GM12878 (cell line): ENCODE measurements around the gene LRRC14B. TPM values are rescaled to one million over a fixed set of nuclear protein-coding genes. Genes with fewer than 3 reads are reported as not detected.

Experiments used
- ATAC-seq: fragments of 200-7000 bp; cut with Tn5 transposase; 3 replicates; pipeline ENCODE4 v1.9.1; 2020; ENCODE audit warnings: mild to moderate bottlenecking, moderate library complexity
- BruUV-seq: library from RNA; stranded (reverse); fragments of 400-500 nt; replicated peaks from 2 replicates; lab custom pipeline; 2021; lab: Mats Ljungman, UMichigan
- CTCF ChIA-PET: fragments of 300-600 bp; sonication (Branson Sonifier 250); formaldehyde crosslinking; extraction: SDS; loops from one replicate; lab custom pipeline; 2021; ENCODE audit warnings: inconsistent platforms; lab: Yijun Ruan, JAX
- POLR2A ChIA-PET: fragments of 350-600 bp; formaldehyde crosslinking; extraction: SDS; loops from one replicate; lab custom pipeline; 2021; ENCODE audit warnings: inconsistent platforms; lab: Charles Lee
- RAD21 ChIA-PET: fragments of 300-600 bp; sonication (Branson Sonifier 250); formaldehyde crosslinking; loops from one replicate; lab custom pipeline; 2023; ENCODE audit warnings: antibody characterized with exemption; ENCODE audit not compliant: unreplicated experiment; lab: Charles Lee
- SMC1A ChIA-PET: fragments of 300-600 bp; sonication (Branson Sonifier 250); formaldehyde crosslinking; loops from one replicate; lab custom pipeline; 2023; ENCODE audit not compliant: unreplicated experiment, uncharacterized antibody; lab: Charles Lee
- DNase-seq: peaks from one replicate; pipeline ENCODE4 v3.0.0-alpha.2; 2011; ENCODE audit warnings: low read depth, low spot score
- FAIRE-seq: peaks from 3 replicates; lab custom pipeline; 2011; peaks lifted over from hg19 to GRCh38; lab: Jason Lieb, UNC
- H2AFZ ChIP-seq: 2 replicates; pipeline ENCODE4 v1.6.0; 2011; ENCODE audit warnings: low read depth, low read length, control low read depth; ENCODE audit not compliant: control insufficient read depth
- H3K27ac ChIP-seq: 2 replicates; pipeline ENCODE4 v1.5.1; 2011; ENCODE audit warnings: control low read depth; ENCODE audit not compliant: control insufficient read depth, insufficient read depth
- H3K27me3 ChIP-seq, 2 experiments: replicated peaks in 1 of 2; 2 replicates each; pipeline versions ENCODE4 v1.6.0 to v1.6.1; 2011; ENCODE audit warnings: low read length in 1 of 2; ENCODE audit not compliant: control insufficient read depth in 2 of 2, insufficient read depth in 2 of 2
- H3K36me3 ChIP-seq, 2 experiments: 2 replicates each; pipeline ENCODE4 v1.5.1; 2011; ENCODE audit warnings: low read length in 1 of 2; ENCODE audit not compliant: control insufficient read depth in 2 of 2, insufficient read depth in 2 of 2
- H3K4me1 ChIP-seq: 2 replicates; pipeline ENCODE4 v1.6.1; 2011; ENCODE audit warnings: mild to moderate bottlenecking, low read length, moderate library complexity, mixed read lengths; ENCODE audit not compliant: control insufficient read depth, insufficient read depth
- H3K4me2 ChIP-seq: 2 replicates; pipeline ENCODE4 v1.6.0; 2011; ENCODE audit warnings: control low read depth; ENCODE audit not compliant: control insufficient read depth, insufficient read depth
- H3K4me3 ChIP-seq: fragments of 200-600 bp; sonication (generic); 2 replicates; pipeline ENCODE4 v1.5.1; 2016
- H3K79me2 ChIP-seq: 2 replicates; pipeline ENCODE4 v1.6.0; 2011; ENCODE audit warnings: low read length; ENCODE audit not compliant: control insufficient read depth, insufficient read depth
- H3K9ac ChIP-seq: 2 replicates; pipeline ENCODE4 v1.8.0; 2011; ENCODE audit warnings: low read length, control low read depth, mixed read lengths; ENCODE audit not compliant: control insufficient read depth, insufficient read depth
- H3K9me3 ChIP-seq: replicated peaks from 3 replicates; pipeline ENCODE4 v1.5.1; 2011; ENCODE audit warnings: mild to moderate bottlenecking, low read length; ENCODE audit not compliant: control insufficient read depth, insufficient read depth
- H4K20me1 ChIP-seq: 2 replicates; pipeline ENCODE4 v1.6.0; 2011; ENCODE audit not compliant: control insufficient read depth, insufficient read depth
- CHD4 ChIP-seq: fragments of 200-600 bp; sonication (generic); IDR thresholded peaks from 2 replicates; pipeline ENCODE4 v1.6.1; 2016; ENCODE audit warnings: mild to moderate bottlenecking
- EGR1 ChIP-seq, 2 experiments: IDR thresholded peaks; 1 replicate in 1 of 2; 2 replicates in 1 of 2; pipeline ENCODE4 v1.6.1; 2011 to 2012; ENCODE audit warnings: low read depth in 2 of 2, low read length in 2 of 2, borderline replicate concordance in 1 of 2, mild to moderate bottlenecking in 1 of 2, moderate library complexity in 1 of 2
- GATAD2B ChIP-seq: fragments of 450-650 bp; conservative IDR thresholded peaks from 2 replicates; pipeline ENCODE4 v1.6.1; 2017; ENCODE audit warnings: low read depth, mild to moderate bottlenecking, moderate library complexity
- SP1 ChIP-seq: IDR thresholded peaks from one replicate; pipeline ENCODE4 v1.6.1; 2011; ENCODE audit warnings: low read depth, low read length
- SUZ12 ChIP-seq: fragments of 200-600 bp; sonication (generic); IDR thresholded peaks from one replicate; pipeline ENCODE4 v1.6.1; 2018; ENCODE audit warnings: antibody characterized with exemption, mild to moderate bottlenecking; ENCODE audit not compliant: unreplicated experiment
- YY1 ChIP-seq: IDR thresholded peaks from 2 replicates; pipeline ENCODE4 v1.6.1; 2011; ENCODE audit warnings: low read depth, mild to moderate bottlenecking, low read length
- ZNF274 ChIP-seq: IDR thresholded peaks from one replicate; pipeline ENCODE4 v1.8.0; 2011; ENCODE audit not compliant: insufficient read length, insufficient read depth
- WGBS: methylation state at CpG from one replicate; pipeline ENCODE4 v1.1.6; 2016; ENCODE audit warnings: low lambda C conversion rate; ENCODE audit not compliant: insufficient replicate concordance, insufficient coverage; ENCODE audit errors: missing lambda C conversion rate; 5-methylcytosine and 5-hydroxymethylcytosine counted together
- in situ Hi-C: fragments of 300-500 bp; cut with MboI; formaldehyde crosslinking; loops from 9 replicates; pipeline ENCODE4 v1.14.3; 2018; ENCODE audit warnings: mixed read lengths
- intact Hi-C: fragments of 100-400 bp; cut with micrococcal nuclease; formaldehyde crosslinking; loops from one replicate; pipeline ENCODE4 v1.14.2; 2022; ENCODE audit not compliant: unreplicated experiment
- polyA plus RNA-seq, 11 experiments: library from polyadenylated mRNA; depleted of rRNA in 4 of 11; unstranded in 6 of 11; stranded (reverse) in 5 of 11; fragments of >200 nt; fragmentation: Nextera tagmentation in 4 of 11; fragmentation: Illumina TruSeq in 1 of 11; extraction: Ambion mirVana in 4 of 11; extraction: Trizol in 1 of 11; gene quantifications; 1 replicate in 1 of 11; 2 replicates in 10 of 11; pipeline versions ENCODE4 v1.2.1 to v1.2.3, GENCODE V29; 2011 to 2016; ENCODE audit warnings: inconsistent platforms in 2 of 11, missing spikeins in 2 of 11, low read depth in 1 of 11
- total RNA-seq, 4 experiments: library from RNA; depleted of rRNA in 3 of 4; stranded (reverse); fragments of >200 nt in 3 of 4; fragmentation: Illumina TruSeq in 1 of 4; extraction: Trizol in 1 of 4; gene quantifications; 2 replicates each; pipeline versions ENCODE4 v1.2.1 to v1.2.3, GENCODE V29; 2013 to 2021
- TF ChIP-seq, protein P1 (sequence below): fragments of 450-650 bp; IDR thresholded peaks from 2 replicates; pipeline ENCODE4 v1.6.1; 2018; ENCODE audit warnings: borderline replicate concordance, mild to moderate bottlenecking; ENCODE audit not compliant: partially characterized antibody
- TF ChIP-seq, protein P2 (sequence below): fragments of 450-650 bp; IDR thresholded peaks from 2 replicates; pipeline ENCODE4 v1.6.1; 2017; ENCODE audit warnings: borderline replicate concordance
- TF ChIP-seq, protein P3 (sequence below): fragments of 450-650 bp; IDR thresholded peaks from 2 replicates; pipeline ENCODE4 v1.6.1; 2017; ENCODE audit warnings: mild to moderate bottlenecking

LRRC14B gene
- total and polyA plus RNA-seq, 10 of the 15 experiments (the other 5 are each of a cell fraction or from before 2014, with no cell fraction given): 0.06 to 0.31 (median 0.13) TPM; not detected in 5

DNA sequence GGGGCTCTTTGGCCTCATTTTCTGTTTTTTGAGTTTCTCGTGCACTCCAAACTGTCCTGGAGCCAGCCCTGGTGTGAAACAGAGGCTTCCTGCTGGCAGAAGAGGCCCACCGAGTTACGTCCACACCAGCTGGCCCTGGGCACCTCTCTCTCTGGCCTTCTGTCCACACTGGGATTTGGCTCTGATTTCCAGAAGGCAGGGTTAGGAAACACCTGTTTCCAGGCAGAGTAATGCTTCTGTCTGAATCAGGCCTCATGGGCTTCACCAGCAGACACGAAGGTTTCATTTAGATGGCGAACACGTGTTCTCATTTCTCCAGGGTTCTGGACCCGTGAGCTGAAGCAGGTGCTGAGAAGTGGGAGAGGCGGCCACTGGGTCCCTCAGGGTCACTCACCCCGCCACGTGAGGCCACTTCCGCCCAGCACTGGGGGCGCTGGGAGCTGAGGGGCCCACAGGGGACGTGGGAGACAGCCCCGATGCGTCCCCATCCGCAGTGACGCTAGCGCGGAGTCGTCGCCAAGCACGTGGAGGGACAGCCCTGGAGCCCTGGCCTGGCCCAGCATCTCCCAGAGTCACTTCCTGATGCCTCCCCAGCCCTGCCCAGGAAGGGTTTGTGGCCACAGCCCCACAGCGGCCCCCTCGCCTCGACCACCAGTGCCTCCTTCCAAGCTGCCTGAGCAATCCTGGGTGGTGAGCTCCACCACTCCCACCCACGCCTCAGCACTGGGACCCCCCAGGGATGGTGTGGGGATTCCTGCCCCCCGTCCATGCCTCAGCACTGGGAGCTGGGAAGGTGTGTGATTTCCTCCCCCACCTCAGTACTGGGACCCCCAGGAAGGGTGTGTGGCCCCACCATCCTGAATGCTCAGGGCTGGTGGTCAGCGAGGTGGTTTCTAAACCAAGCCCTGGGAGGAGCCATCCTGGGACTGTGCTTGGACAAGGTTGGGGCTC is 4.9 kb upstream of the LRRC14B start (continued):
- TF ChIP-seq YY1: no peak

DNA sequence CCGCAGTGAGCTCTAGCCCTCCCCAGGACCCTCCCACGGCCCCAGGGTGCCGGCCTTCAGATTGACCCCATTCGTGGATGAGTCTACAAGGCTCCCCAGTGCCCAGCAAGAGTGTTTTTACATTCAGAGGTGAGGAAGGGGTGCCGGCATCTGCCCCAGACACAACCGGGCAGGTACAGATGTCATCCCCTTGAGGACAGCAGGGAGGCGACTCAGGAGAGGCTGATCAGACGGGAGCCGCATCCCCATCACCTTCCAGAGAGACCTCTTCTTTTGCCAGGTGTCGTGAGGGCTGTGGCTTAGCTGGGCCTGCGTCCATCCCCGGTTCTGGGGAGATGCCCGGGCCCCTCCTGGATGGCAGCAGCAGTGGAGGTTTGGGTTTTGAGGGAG is 4.3 kb upstream of the LRRC14B start:
- intact Hi-C loops: no loop called here

More for the DNA sequence above, 4.3 kb upstream of the LRRC14B start:
- Histone ChIP-seq H3K4me3 (no peak overlapping the region), H3K79me2 (no peaks in the 10 kb centered on the region), H2AFZ (no peak overlapping the region), H3K4me1 (peaks cover 29% of the 10 kb centered on the region), H3K27me3 (no peaks in the 10 kb centered on the region; a peak in 3 of 4 replicates), H4K20me1 (no peaks in the 10 kb centered on the region; the same call in 1 of the 2 replicates), H3K36me3 (no peaks in the 10 kb centered on the region), H3K9ac (no peak overlapping the region), H3K9me3 (no peaks in the 10 kb centered on the region), H3K27ac (no peak overlapping the region), H3K4me2 (no peak overlapping the region)
- DNase-seq (no peak), FAIRE-seq (no peak), ATAC-seq (no peak)
- TF ChIP-seq, protein P1, sequence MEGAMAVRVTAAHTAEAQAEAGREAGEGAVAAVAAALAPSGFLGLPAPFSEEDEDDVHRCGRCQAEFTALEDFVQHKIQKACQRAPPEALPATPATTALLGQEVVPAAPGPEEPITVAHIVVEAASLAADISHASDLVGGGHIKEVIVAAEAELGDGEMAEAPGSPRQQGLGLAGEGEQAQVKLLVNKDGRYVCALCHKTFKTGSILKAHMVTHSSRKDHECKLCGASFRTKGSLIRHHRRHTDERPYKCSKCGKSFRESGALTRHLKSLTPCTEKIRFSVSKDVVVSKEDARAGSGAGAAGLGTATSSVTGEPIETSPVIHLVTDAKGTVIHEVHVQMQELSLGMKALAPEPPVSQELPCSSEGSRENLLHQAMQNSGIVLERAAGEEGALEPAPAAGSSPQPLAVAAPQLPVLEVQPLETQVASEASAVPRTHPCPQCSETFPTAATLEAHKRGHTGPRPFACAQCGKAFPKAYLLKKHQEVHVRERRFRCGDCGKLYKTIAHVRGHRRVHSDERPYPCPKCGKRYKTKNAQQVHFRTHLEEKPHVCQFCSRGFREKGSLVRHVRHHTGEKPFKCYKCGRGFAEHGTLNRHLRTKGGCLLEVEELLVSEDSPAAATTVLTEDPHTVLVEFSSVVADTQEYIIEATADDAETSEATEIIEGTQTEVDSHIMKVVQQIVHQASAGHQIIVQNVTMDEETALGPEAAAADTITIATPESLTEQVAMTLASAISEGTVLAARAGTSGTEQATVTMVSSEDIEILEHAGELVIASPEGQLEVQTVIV: no peak
- TF ChIP-seq, protein P2, sequence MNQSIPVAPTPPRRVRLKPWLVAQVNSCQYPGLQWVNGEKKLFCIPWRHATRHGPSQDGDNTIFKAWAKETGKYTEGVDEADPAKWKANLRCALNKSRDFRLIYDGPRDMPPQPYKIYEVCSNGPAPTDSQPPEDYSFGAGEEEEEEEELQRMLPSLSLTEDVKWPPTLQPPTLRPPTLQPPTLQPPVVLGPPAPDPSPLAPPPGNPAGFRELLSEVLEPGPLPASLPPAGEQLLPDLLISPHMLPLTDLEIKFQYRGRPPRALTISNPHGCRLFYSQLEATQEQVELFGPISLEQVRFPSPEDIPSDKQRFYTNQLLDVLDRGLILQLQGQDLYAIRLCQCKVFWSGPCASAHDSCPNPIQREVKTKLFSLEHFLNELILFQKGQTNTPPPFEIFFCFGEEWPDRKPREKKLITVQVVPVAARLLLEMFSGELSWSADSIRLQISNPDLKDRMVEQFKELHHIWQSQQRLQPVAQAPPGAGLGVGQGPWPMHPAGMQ: no peak
- no peak for TF ChIP-seq GATAD2B
- TF ChIP-seq CHD4: no peak
- TF ChIP-seq ZNF274: no peak
- TF ChIP-seq YY1: no peak
- TF ChIP-seq, protein P3, sequence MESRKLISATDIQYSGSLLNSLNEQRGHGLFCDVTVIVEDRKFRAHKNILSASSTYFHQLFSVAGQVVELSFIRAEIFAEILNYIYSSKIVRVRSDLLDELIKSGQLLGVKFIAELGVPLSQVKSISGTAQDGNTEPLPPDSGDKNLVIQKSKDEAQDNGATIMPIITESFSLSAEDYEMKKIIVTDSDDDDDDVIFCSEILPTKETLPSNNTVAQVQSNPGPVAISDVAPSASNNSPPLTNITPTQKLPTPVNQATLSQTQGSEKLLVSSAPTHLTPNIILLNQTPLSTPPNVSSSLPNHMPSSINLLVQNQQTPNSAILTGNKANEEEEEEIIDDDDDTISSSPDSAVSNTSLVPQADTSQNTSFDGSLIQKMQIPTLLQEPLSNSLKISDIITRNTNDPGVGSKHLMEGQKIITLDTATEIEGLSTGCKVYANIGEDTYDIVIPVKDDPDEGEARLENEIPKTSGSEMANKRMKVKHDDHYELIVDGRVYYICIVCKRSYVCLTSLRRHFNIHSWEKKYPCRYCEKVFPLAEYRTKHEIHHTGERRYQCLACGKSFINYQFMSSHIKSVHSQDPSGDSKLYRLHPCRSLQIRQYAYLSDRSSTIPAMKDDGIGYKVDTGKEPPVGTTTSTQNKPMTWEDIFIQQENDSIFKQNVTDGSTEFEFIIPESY: no peak
- TF ChIP-seq SUZ12: no peak
- TF ChIP-seq EGR1 (IDR thresholded peaks at IDR 0.05; ENCODE audit: borderline replicate concordance in 1 of 2, low read depth in 2 of 2, low read length in 2 of 2): no peak
- no peak for TF ChIP-seq SP1
- ChIA-PET POLR2A (no interaction called here), CTCF (interaction anchor here (2.5 kb wide), 1 partner anchor 716 kb away, joined by 17 read pairs; no protein-coding TSS in a partner anchor), SMC1A (interaction anchor here (1.1 kb wide), 1 partner anchor 32 kb away, joined by 3 read pairs; no protein-coding TSS in a partner anchor), RAD21 (interaction anchor here (0.6 kb wide), 1 partner anchor 33 kb away, joined by 3 read pairs; no protein-coding TSS in a partner anchor)
- in situ Hi-C loops: no loop called here
- no TSS peak for BruUV-seq
- WGBS: 34% methylated on average over 13 of the region's 13 CpGs
